Measurements from ENCODE around the gene UBE2QL1.

UBE2QL1 gene

DNA sequence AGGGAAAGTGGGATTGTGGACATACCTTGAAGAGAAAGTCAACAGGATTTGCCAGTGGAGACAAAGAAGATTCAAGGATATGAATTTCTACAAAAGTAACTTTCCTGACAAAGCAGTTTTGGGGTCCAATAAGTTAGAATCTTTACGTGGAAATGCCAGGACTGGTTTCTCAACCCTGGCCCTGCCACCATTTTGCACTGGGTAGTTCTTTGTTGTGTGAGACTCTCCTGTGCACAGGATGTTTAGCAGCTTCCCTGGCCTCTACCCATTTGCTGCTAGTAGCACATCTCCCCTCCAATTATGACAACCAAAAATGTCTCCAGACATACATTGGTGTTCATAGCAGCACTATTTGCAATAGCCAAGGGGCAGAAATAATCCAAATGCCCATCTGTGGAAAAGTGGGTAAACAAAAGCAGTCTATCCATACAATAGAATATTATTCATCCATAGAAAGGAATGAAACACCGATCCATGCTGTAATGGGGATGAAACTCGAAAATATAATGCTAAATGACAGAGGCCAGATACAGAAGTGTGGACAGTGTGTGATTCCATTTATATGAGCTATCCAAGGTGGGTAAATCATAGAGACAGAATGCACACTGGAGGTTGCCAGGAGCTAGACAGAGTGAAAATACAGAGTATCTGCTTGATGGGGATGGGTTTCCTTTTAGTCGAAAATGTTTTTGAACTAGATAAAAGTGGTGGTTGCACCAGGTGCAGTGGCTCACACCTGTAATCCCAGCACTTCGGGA lies 92.8 kb downstream of the UBE2QL1 start:
- no peak for DNase-seq

DNA sequence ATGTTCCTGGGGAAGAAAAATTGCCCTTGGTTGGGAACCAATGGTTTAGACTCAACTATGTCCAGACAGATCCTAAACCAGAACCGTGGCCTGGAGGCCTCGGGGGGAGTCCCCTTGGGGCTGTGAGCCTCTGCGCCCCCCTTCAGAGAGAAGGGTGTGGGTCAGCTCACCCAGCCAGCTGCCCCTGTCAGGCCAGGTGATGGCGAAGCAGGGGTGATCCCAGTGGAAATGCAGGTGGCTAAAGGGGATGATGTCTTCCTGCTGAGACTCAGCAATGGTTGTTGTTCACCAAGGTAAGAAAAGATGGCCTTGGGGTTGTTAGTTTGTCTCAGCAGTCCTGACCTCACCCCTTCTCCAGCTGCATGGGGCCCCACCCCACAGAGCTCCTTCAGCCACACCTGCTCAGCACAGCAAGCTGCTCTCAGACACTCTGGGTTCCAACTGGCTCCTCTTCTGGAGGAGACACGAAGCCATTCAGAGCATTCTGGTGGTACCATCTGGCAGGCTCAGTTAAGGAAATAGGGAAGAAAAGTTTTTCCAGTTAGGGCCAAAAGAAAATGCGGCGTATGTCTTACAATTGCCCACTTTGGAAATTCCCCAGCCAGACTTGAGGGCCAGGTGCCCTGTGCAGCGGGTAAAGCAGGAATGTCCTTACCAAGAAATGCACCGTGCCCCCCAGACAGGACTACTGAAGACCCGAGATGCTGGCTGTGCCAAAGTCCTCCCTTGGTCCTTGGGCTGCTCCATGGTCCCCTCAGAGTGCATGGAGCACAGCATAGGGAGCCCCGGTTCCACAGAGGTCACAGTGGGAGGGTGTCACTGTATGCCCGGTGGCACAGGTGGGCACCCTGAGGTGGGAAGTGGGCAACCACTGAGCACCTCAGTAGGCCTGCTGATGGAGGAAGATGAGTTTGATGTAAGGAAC lies 94.0 kb downstream of the UBE2QL1 start:
- DNase-seq = no peak

DNA sequence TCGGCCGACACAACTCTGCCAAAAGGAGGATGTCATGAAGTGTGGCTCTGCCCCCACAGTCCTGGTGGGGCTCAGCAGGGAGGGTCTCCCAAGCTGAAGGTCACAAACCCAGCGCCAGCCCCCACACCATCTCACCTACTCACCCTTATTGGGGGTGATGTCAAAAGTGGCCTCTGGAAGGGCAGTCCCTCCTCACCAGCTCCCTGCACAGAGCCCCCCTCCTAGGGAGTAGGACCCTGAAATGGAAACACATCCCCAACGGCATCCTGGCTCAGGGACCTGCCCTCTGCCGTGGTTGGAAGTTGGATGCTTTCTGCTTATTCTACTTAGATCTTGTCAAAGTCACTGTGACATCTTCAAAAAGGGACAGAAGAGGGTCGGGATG lies 94.7 kb downstream of the UBE2QL1 start:
- DNase-seq = no peak

DNA sequence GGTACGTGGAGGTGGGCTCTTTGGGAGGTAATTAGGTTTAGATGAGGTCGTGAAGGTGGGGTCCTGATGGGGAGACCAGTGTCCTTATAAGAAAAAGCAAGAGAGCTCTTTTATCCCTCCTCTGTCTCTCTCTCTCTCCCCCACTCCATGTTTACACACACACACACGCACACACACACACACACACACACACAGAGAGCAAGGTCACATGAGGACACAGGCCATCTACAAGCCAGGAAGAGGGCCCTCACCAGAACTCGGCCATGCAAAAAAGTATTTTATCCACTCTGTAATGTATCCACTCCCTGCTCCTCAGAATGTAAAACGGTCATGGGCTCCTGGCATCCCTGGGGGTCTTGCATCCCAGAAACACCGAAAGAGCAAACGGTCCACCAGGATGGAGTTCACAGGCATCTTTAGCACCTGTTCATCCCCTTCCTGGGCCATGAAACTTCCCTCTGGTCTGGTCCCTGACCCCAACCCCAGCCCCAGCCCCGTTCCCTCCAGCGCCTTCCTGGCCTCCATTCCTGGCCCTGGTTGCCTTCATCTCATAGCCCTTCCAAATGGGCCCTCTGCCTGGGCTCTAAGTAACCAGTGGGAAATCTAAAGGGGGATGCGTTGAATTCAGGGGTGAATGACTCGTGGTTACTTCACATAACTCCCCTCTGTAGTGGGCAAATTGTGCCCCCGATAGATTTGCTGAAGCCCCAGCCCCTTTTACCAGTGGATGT lies 95.3 kb downstream of the UBE2QL1 start:
- DNase-seq = no peak

Data from NCI-H187 treated with DMSO at 0.1 percent for 48 hours (cell line).